Activated CD4-positive, CD25-positive, alpha-beta regulatory T cell (primary cell): ENCODE measurements around the gene KLHL34.

Experiments
- DNase-seq, 4 experiments: peaks; one replicate each; lab custom pipeline; 2025; lab: John Stamatoyannopoulos, UW

The KLHL34 gene, protein sequence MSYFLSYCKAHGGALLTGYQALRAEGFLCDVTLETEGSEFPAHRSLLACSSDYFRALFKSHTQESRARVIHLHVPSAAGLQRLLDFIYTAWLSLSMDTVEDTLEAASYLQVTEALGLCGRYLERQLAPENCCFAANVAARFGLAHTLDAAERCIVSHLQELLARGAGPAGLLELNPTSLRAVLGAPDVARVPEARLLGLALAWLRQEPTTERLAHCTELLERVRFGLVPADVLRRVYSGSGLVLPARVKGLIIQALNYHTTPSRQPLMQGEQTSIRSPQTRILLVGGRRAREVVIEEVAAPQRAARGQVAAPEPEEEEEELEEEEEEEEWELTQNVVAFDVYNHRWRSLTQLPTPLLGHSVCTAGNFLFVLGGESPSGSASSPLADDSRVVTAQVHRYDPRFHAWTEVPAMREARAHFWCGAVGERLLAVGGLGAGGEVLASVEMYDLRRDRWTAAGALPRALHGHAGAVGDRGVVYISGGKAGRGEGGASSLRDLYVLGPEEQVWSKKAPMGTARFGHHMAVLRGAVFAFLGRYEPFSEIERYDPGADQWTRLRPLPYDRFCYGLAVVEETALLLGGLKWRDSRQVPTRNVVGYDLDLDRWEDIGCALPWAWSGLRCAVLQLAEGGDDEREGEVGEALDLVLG

DNA sequence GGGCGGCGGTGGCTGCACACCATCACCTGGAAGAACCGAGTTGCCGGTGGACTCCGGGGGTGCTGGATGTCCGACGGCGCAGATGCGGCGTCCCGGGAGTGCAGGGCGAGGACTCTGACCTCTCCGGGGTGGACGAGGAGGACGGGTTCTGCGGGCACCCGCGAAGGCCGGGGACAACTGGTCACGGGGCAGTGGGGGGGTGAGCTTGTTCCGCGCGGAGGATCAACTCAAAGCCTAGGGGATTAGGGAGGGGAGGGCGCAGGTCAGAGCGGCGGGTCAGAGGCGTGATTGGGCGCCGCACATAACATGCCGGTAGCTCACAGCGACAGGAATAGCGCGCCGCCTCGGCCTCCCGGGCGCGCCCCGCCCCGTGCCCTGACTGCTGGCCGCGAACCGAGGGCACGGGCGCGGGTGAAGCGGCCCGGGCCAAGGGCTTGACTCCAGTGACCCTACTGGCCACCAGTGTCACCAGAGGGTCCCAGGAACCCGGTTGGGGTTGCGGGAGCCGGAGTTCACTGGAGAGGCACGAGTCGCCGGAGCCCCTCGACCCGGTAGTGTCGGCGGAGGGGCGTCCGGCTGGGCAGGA lies at the start of gene KLHL34:
Gene KLHL34, minus strand, starts transcription at position 179 of the 586 bp plus-strand sequence. CDS start 542 bp downstream, outside the sequence.
- no peak for DNase-seq

DNA sequence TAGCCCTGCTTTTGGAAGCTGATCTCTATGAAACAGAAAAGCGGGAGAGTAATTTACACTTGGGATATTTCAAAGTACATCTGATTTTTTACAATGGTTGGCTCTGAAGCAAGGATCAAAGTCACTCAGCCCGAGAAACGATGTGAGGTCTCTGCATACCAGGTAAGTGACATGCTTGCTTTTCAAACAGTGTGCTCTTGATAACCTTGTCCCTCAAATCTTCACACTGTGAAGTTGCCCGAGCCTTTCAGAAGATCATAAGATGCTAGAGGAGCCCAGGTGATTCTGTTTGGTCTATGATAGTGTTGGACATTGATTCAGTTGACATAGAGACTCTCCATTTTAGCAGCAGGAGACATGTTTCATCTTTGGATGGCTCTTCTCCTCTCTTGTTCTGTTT lies 47.1 kb upstream of the KLHL34 start:
- DNase-seq = no peak

DNA sequence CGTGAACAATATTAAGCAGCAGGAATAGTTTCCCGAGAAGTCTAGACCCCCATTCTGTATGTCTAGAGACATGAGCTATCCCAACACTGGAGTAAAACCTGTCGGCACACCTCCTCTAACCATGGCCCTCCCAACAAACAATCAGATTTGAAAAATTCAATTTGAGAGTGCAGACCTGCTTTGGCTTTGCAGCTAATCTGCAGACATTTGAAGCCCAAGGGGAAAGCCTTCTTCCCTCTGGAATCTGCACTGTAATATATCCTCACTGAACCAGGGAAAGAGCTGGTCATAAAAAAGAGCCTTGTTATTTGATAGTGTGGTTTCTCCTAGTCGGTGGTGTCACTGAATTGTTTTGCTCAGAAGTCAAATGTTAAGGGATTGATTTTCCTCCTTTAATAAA lies 44.6 kb upstream of the KLHL34 start:
- DNase-seq = no peak

DNA sequence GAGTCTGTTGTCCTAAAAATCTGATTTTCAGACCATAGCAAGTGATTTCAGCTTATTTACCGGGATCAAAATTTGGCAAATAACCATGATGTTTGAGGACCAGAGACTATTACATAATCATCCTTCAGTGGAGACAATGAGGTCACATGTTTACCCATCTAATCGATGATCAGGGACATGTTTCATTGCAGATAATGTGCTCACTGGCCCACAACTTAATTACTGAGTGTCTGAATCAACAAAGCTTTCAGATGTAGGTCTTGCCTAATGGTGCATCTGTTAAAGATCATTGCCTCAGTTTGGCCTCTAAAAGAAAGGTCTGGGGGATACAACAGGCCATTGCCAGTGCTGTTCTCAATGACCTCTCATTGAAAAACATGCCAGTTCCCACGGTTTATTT lies 42.8 kb upstream of the KLHL34 start:
- DNase-seq = no peak

DNA sequence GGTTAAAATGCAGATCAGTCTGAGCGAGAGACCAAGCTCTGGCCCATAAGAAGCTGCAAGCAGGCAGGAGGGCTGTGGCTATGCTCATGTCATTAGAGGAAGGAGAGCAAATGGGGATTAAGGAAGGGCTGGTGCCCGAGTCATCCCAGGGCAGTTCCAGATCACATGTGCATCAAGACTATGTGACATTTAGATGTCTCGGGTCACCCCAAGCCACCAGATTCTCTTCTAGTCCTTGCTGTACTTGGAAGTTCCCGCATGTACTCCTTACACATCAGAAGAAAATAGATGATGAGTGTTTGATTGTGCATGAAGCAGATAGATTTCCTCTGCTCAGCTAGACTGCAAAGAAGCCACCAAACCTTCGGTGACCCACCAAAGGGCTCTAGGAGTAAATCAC lies 42.1 kb upstream of the KLHL34 start:
- no peak for DNase-seq

DNA sequence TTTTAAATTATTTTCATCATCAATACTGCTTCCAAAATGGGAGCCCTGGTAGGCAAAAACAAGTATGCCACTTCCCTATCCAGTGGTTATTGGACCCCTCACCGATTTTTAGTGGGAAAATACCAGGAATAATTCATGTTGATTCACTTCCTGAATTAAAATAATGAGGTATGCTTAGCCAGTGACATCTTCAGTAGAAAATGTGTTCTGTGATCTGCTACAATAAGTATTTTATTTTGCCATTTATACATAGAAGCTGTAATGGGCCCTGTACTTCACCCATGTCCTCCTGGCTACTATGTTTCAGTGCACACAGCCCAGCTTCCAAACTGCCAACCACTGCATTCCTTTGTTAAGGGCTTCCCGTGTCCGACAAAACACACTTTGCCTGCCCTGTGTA lies 41.0 kb upstream of the KLHL34 start:
- DNase-seq = no peak

DNA sequence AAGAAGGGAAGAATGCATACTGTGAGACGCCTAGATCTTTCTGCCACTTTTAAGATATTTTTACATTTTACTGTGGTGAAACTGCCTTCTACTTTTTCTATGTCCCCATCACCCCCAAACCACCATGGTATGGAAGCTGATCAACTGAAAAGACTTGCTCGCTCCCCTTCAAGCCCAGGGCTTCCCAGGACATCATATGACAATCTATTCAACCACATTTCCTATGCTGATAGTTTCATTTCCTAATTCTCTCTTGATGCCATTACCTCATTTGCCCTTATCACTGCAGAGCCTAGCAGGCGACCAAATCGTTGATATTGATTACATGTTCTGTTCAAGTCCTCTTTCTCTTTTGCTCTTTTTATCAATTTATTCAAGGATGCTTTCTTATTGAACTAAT lies 40.1 kb upstream of the KLHL34 start:
- DNase-seq = no peak

DNA sequence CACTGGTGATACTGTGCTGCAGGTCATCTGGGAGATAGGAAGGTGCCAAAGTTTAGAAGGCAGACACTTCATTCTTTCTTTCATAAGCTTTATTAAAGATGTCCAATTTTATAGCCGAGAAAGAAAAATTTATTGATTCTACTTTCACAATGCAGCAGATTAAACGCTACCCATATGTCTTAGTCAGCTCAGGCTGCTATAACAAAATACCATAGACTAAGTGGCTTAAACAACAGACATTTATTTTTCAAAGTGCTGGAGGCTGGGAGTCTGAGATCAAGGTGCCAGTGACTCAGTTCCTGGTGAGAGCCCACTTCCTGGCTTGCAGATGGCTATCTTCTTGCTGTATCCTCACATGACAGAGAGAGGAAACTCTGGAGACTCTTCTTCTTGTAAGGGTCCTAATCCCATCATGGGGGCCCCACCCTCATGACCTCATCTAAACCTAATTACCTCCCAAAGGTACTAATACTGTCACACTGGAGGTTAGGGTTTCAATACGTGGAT lies 33.4 kb upstream of the KLHL34 start:
- DNase-seq = no peak

DNA sequence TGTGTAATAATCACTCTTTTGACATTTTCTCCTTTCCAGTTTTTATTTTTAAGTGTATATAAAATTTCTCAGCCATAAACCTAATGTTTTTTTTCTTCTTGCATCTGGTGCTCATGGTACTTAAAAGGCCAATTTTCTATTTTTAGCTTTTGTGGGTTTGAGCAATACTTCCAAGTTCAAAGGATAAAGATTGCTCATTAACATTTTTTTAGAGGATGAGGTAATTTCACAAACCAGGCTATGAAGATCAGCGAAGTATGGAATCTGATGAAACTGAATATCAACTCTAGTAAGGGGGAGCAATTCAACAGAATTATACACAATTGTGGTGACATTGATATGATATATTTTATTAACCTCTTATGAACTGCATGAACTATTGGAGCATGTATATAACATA lies 25.8 kb upstream of the KLHL34 start:
- DNase-seq = no peak

DNA sequence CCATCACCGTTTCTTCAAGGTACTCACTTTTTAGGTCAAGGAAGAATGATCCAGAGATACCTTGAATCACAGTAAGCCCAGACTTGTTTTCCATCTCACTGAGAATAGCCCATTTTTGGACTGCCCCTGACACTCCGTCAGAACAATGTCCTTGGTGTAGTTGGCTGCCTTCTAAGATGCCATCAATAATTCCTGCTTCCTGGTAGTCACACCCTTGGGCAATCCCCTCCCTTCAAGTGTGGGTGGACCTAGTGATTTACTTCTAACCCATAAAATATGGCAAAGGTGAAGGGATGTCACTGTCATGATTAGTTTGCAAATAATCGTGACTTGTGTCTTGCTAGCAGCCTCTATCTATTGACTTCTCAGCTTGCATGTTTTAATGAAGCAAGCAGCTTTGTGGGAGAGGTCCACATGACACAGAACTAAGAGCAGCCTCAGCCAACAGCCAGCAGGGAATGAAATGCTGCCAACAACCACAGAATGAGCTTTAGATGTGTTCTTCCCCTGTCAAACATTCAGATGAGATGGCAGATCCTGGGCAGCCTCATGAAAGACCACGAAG lies 20.0 kb upstream of the KLHL34 start:
- DNase-seq = no peak

DNA sequence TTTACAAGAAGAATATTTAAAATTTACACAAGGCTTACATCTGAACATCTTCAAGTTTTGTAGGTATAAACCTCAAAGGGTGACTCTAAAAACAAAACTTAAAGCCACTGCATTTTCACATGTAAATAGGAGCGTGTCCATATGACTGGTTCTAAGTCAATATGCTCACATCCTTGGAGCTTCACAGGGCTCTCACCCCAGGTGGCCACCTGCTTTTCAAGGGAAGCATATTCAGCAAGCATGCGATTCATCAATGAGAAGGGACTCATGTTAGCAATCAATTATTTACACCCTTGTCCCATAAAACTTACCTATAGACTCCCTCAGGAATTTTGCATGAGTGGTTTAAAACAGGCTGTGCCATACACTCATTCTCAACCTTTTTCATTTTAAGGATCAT lies 17.8 kb upstream of the KLHL34 start:
- no peak for DNase-seq

DNA sequence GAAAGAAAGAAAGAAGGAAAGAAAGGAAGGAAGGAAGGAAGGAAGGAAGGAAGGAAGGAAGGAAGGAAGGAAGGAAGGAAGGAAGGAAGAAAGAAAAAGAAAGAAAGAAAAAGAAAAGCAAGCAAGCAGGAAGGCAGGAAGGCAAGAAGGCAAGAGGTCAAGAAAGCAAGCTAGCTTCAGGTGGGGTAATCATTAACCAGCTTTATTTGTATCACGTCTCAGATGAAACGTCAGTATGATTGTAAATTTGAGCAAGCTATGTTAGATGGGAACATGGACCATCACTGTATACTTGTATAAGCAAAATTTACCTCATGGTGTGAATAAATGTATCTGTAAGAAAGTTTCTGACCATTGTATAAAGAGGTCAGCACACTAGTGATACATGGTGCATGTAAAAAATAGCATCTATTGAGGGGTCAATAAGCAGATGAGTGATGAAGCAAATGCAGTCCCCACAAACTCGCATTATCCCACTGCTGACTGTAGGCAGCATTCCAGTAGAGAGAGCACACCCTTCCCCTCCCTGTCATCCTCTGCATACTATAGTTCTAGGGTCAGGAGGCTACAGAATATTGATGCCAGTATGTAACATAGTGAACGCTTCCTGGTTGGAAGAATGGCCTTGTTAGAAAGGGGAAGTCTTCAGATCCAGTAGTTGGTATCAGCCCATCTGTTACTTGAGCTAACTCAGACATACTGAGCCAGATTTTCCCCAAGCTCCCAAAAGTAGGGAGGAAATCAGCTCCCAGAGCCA lies 16.5 kb upstream of the KLHL34 start:
- no peak for DNase-seq

DNA sequence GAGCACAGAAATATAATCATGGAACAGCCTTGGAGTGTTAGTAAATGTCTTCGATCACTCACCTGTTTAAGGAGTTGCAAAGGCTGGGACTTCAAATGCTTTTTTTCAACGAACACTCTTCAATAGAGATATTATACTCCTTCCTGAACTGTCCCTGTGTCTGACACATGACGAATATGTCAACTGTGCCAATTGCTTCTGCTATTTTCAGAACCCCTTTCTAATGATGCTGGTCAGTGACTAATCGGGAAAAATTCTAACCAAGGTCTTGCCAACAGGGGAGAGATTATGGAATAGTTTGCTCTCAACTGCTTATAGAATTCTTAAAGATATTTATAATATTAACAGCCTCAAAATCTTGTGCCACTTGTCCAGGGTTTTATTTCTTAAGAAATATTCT lies 8.5 kb upstream of the KLHL34 start:
- no peak for DNase-seq

DNA sequence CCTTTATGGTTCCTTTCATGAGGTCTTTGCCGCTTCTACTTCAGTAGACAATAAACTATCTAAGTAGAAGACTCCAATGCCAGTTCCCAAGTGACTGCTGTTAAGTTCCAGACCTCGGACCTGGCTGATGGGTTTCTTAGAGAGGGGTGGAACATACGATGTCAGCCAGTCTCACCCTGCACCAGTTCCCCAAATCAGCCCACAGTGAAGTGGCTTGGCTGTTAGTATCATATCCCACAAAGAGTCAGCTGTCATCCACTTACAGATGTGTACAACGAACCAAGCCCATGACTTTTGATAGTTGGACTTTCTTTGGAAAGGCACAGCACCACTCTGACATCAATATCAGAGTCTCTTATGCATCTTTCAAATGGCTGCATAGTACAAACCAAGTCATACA lies 8.1 kb upstream of the KLHL34 start:
- DNase-seq = no peak

DNA sequence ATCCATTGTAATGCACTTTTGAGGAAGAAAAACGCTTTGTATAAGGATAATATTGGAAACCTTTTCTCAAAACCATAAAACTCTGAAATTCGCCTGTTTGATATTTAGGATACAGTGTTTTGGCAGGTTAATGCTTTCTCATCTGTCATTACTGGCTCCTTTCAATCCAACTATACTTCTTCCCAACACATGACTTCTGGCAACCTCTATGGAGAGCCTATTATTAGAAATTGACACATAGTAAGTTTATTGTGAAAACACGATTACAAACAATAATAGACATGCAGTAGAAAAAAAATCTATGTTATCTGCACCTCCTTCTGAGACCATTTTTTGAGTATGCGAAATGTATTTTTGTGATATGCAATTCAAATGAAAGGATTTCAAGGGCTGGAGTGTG lies 4.6 kb upstream of the KLHL34 start:
- no peak for DNase-seq

DNA sequence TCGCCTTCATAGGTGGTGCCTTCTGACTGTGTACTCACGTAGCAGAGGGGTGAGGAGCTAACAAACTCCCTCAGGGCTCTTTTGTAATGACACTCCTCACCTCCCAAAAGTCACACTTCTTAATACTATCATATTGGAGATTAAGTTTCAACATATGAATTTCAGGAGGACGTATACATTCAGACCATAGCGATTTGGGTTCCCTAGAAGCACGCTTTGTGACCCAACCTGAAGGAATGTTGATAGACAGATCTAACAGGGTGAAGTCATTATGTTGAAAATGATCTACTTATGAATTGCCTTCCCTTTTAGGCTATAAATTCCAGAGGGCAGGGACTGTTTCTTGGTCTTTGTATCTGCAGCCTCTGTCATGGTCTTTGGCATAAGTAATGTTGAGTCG lies 3.2 kb upstream of the KLHL34 start:
- no peak for DNase-seq

DNA sequence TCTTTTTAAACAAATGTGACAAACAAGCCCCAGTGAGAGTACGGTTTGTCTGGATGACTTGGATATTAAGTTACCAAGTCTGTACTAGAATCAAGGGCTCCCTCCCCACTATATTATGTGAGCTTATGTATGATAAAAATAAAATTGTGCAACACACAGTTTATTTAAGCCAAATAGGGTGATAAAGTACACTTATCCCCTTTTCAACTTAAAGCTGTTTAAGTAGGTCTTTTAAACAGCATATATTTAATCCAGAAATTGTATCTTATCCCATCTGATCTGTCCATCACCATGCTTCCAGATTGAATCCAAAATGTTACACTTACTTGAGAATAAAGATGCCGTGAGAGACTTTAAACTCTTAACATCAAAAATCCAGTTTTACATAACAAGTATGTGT lies 2.0 kb upstream of the KLHL34 start:
- no peak for DNase-seq

DNA sequence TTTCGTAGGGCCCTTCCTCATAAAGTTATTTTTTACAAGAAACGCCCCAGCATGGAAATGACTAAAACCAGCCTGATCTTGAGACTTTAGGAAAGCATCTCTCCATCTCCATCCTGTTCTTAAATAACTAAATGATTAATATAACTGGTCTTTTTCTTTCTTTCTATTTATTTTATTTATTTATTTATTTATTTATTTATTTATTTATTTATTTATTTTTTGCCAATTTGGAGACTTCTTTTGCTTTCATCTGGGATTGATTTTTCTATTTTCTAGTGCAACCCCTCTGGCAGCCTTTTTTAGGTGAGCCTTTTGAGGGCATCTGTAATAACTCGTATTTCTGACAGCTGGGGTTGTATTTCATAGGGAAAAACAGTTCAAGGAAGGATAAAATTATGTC lies 1.2 kb upstream of the KLHL34 start:
- no peak for DNase-seq

DNA sequence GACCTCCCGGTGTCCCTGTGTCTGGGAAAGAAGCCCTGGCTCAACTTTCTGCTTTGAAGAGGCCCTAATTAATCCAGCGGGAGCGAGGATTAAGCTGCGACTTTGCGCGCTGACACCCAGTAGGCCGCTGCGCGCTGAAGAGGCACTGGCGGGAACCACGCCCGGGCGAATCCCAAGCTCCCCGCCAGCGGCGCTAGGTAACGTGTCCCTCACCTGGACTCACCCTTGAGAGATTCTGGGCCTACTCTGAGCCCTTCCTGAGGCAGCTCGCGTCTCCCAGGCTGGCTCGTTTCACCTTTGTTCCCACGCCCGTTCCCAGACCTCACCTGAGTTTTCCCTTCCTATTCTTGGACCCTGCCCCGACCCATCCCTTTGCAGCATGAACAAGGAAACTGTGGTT lies 616 bp upstream of the KLHL34 start:
- DNase-seq = no peak

DNA sequence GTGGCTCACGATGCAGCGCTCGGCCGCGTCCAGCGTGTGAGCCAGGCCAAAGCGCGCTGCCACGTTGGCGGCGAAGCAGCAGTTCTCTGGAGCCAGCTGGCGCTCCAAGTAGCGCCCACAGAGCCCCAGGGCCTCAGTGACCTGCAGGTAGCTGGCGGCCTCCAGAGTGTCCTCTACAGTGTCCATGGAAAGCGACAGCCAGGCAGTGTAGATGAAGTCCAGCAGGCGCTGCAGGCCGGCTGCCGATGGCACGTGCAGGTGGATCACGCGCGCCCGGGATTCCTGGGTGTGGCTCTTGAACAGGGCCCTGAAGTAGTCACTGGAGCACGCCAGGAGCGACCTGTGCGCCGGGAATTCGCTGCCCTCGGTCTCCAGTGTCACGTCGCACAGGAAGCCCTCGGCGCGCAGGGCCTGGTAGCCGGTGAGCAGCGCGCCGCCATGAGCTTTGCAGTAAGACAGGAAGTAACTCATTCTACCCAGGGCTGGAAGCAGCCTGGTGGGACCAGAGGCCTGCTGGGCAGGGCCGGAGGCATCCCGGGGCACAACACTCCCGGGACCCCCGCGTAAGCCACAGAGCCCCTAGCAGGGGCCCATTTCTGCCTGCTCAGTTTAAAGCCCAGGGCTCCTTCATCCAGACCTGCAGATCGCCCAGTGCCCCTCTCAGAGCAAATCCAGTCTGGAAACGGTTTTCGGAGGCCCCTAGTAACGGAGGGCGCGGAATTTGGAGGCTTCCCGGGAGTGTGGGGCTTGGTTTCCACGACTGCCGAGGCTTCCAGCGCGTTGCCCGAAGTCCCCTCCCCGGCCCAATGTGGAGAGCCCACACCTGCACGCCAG lies 595 bp downstream of the KLHL34 start:
- DNase-seq = peak in 1 of 4 experiments; percentile 4
